HUES48 (cell line): ENCODE measurements around the gene GABARAPL1.
"Not testable (repeated sequence)": the region's sequence is repeated elsewhere in the genome, so short reads cannot be mapped to it uniquely, and the experiment has no call there.

Source experiments
- H3K27ac ChIP-seq: one replicate; pipeline ENCODE4 v1.7.0; 2013; ENCODE audit warnings: low read depth, low read length, inconsistent platforms
- H3K27me3 ChIP-seq: 2 replicates; pipeline ENCODE4 v1.6.1; 2013; ENCODE audit warnings: mild to moderate bottlenecking, low read length; ENCODE audit not compliant: control insufficient read depth, insufficient read depth
- H3K36me3 ChIP-seq: 2 replicates; pipeline ENCODE4 v1.6.1; 2013; ENCODE audit warnings: low read length; ENCODE audit not compliant: control insufficient read depth, insufficient read depth
- H3K4me1 ChIP-seq: 2 replicates; pipeline ENCODE4 v1.6.1; 2013; ENCODE audit warnings: mild to moderate bottlenecking, low read length; ENCODE audit not compliant: control insufficient read depth, insufficient read depth
- H3K4me3 ChIP-seq: 2 replicates; pipeline ENCODE4 v1.5.1; 2013; ENCODE audit warnings: mild to moderate bottlenecking, low read depth, low read length
- H3K9ac ChIP-seq: 2 replicates; pipeline ENCODE4 v1.6.1; 2013; ENCODE audit warnings: mild to moderate bottlenecking, low read depth, low read length, moderate library complexity
- H3K9me3 ChIP-seq: 2 replicates; pipeline ENCODE4 v1.6.1; 2013; ENCODE audit warnings: low read length; ENCODE audit not compliant: control insufficient read depth, insufficient read depth

The GABARAPL1 gene

GRCh38 chr12:10179776-10180181 is 32.9 kb upstream of the GABARAPL1 start:
- H3K4me1 ChIP-seq: 0 out of 2 replicates have a peak, but pooled peaks cover 3% of the 10 kb centered on the region
- H3K27ac ChIP-seq: no peak overlapping the region
- H3K36me3 ChIP-seq: no peaks in the 10 kb centered on the region
- H3K4me3 ChIP-seq: no peak overlapping the region
- H3K9ac ChIP-seq: no peak overlapping the region
- no peaks in the 10 kb centered on the region for H3K27me3 ChIP-seq
- no peaks in the 10 kb centered on the region for H3K9me3 ChIP-seq

- H3K36me3 ChIP-seq: no peaks in the 10 kb centered on the region
- 0 out of 2 replicates have a peak, but pooled peaks cover 3% of the 10 kb centered on the region for H3K4me1 ChIP-seq
- no peaks in the 10 kb centered on the region for H3K9me3 ChIP-seq
- no peak overlapping the region for H3K4me3 ChIP-seq
- no peaks in the 10 kb centered on the region for H3K27me3 ChIP-seq
- H3K9ac ChIP-seq: no peak overlapping the region
- no peak overlapping the region for H3K27ac ChIP-seq
These were observed 30.2 kb upstream of the GABARAPL1 start for GRCh38 chr12:10182354-10183049.

- H3K4me3 ChIP-seq: no peak overlapping the region
- H3K9me3 ChIP-seq: no peaks in the 10 kb centered on the region
- H3K36me3 ChIP-seq: no peaks in the 10 kb centered on the region
- H3K27ac ChIP-seq: no peak overlapping the region
- no peak overlapping the region for H3K9ac ChIP-seq
- H3K27me3 ChIP-seq: no peaks in the 10 kb centered on the region
- 0 out of 2 replicates have a peak, but pooled peaks cover 3% of the 10 kb centered on the region for H3K4me1 ChIP-seq
These were observed 28.3 kb upstream of the GABARAPL1 start for GRCh38 chr12:10184261-10184843.

GRCh38 chr12:10186299-10186698 is 26.4 kb upstream of the GABARAPL1 start:
- Histone ChIP-seq H3K4me3 (no peak overlapping the region), H3K9me3 (no peaks in the 10 kb centered on the region), H3K27ac (no peak overlapping the region), H3K9ac (no peak overlapping the region), H3K4me1 (0 out of 2 replicates have a peak, but pooled peaks cover 3% of the 10 kb centered on the region), H3K36me3 (no peaks in the 10 kb centered on the region), H3K27me3 (no peaks in the 10 kb centered on the region)

GRCh38 chr12:10186958-10187357 is 25.7 kb upstream of the GABARAPL1 start:
- H3K9me3 ChIP-seq, H3K27ac ChIP-seq, H3K4me3 ChIP-seq, H3K4me1 ChIP-seq, H3K36me3 ChIP-seq, H3K27me3 ChIP-seq, H3K9ac ChIP-seq: not testable (repeated sequence)

GRCh38 chr12:10189653-10190052 is 23.0 kb upstream of the GABARAPL1 start:
- no peak overlapping the region for H3K9ac ChIP-seq
- H3K4me1 ChIP-seq: peaks cover 6% of the 10 kb centered on the region; the same call in 1 of the 2 replicates
- no peak overlapping the region for H3K27ac ChIP-seq
- H3K9me3 ChIP-seq: no peaks in the 10 kb centered on the region
- no peaks in the 10 kb centered on the region for H3K36me3 ChIP-seq
- no peak overlapping the region for H3K4me3 ChIP-seq
- H3K27me3 ChIP-seq: no peaks in the 10 kb centered on the region

GRCh38 chr12:10190558-10191388 is 21.9 kb upstream of the GABARAPL1 start:
- no peaks in the 10 kb centered on the region for H3K9me3 ChIP-seq
- H3K4me1 ChIP-seq: peaks cover 6% of the 10 kb centered on the region; the same call in 1 of the 2 replicates
- peak overlapping the region; percentile 75 for H3K27ac ChIP-seq
- no peaks in the 10 kb centered on the region for H3K36me3 ChIP-seq
- H3K9ac ChIP-seq: no peak overlapping the region
- H3K4me3 ChIP-seq: no peak overlapping the region
- no peaks in the 10 kb centered on the region for H3K27me3 ChIP-seq

GRCh38 chr12:10191865-10192264 is 20.8 kb upstream of the GABARAPL1 start:
- no peak overlapping the region for H3K4me3 ChIP-seq
- peak overlapping the region; percentile 75 for H3K27ac ChIP-seq
- H3K27me3 ChIP-seq: no peaks in the 10 kb centered on the region
- no peaks in the 10 kb centered on the region for H3K36me3 ChIP-seq
- H3K9ac ChIP-seq: no peak overlapping the region
- H3K9me3 ChIP-seq: no peaks in the 10 kb centered on the region
- peaks cover 6% of the 10 kb centered on the region; the same call in 1 of the 2 replicates for H3K4me1 ChIP-seq

GRCh38 chr12:10194160-10194670 is 18.5 kb upstream of the GABARAPL1 start:
- Histone ChIP-seq H3K4me1 (peaks cover 6% of the 10 kb centered on the region; the same call in 1 of the 2 replicates), H3K9me3 (no peaks in the 10 kb centered on the region), H3K4me3 (no peak overlapping the region), H3K27ac (no peak overlapping the region), H3K9ac (no peak overlapping the region), H3K27me3 (no peaks in the 10 kb centered on the region), H3K36me3 (no peaks in the 10 kb centered on the region)

GRCh38 chr12:10196210-10196609 is 16.5 kb upstream of the GABARAPL1 start:
- peaks cover 6% of the 10 kb centered on the region; the same call in 1 of the 2 replicates for H3K4me1 ChIP-seq
- no peaks in the 10 kb centered on the region for H3K27me3 ChIP-seq
- H3K9ac ChIP-seq: no peak overlapping the region
- H3K4me3 ChIP-seq: no peak overlapping the region
- H3K27ac ChIP-seq: no peak overlapping the region
- H3K36me3 ChIP-seq: no peaks in the 10 kb centered on the region
- no peaks in the 10 kb centered on the region for H3K9me3 ChIP-seq
